Stimulated activated naive CD8-positive, alpha-beta T cell treated with anti-CD3 and anti-CD28 coated beads, Interleukin-15, amount 100 ng/mL, for 72 hours (primary cell): ENCODE measurements around the gene TOB1.
A peak's percentile ranks its signal among the peaks of the same experiment; 100 is the strongest.

Experiments used
- ATAC-seq: fragments of 150-1000 bp; cut with Tn5 transposase; 2 replicates; pipeline ENCODE4 v1.10.0; 2021; ENCODE audit warnings: mild to moderate bottlenecking, moderate library complexity
- DNase-seq, 2 donors: peaks; one replicate each; pipeline ENCODE4 v3.0.0; 2021 to 2022
- H3K27ac Mint-ChIP-seq, 2 donors: one replicate each; pipeline ENCODE4 v1.8.0; 2022; ENCODE audit warnings: mild to moderate bottlenecking in 2 of 2, mixed read lengths in 2 of 2, moderate library complexity in 2 of 2
- H3K27me3 Mint-ChIP-seq: one replicate; pipeline ENCODE4 v1.8.0; 2022; ENCODE audit warnings: mixed read lengths
- H3K4me1 Mint-ChIP-seq: one replicate; pipeline ENCODE4 v1.8.0; 2022; ENCODE audit warnings: mild to moderate bottlenecking, mixed read lengths
- H3K4me3 Mint-ChIP-seq, 2 donors: one replicate each; pipeline ENCODE4 v1.8.0; 2022; ENCODE audit warnings: mild to moderate bottlenecking in 2 of 2, mixed read lengths in 2 of 2, moderate library complexity in 1 of 2
- H3K9me3 Mint-ChIP-seq, 2 donors: one replicate each; pipeline ENCODE4 v1.8.0; 2022; ENCODE audit warnings: mixed read lengths in 2 of 2

Gene TOB1, protein sequence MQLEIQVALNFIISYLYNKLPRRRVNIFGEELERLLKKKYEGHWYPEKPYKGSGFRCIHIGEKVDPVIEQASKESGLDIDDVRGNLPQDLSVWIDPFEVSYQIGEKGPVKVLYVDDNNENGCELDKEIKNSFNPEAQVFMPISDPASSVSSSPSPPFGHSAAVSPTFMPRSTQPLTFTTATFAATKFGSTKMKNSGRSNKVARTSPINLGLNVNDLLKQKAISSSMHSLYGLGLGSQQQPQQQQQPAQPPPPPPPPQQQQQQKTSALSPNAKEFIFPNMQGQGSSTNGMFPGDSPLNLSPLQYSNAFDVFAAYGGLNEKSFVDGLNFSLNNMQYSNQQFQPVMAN

DNA sequence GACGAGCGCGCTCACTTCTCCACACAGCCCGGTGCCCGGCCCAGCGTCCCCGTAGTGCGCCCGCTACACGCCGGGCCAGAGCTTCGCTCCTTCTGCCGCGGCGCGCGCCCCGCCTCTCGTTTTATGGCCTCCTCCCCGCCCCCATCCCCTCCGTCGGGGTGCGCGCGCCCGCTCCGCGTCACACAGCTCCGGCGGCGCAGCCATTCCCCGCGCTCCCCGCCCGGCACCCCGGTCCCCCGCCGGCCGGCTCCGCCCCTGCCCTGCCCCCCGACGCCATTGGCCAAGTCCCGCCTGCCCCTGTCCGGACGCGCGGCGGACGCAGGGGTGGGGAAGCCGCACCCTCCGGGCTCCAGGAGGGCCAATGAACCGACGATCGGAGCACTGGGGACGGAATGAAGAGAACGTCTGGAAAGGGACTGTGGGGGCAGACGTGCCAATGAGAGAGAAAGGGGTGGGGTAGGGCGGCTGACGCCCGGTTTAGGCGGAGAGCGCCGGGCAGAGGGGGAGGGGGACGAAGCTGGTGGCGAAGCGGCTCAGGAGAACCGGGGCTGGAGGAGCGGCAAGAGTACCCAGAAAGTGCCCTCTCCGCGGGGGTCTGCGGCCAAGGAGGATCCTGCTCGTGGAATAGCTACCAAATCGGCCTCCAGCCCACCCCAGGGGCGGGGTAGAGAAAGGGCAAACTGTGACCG, at the start of gene TOB1:
TOB1 (minus strand) TSS at position 94 of the 689 bp plus-strand sequence. CDS start 2,337 bp downstream, outside the sequence.
- peaks cover 51% of the 10 kb centered on the region for H3K4me1 Mint-ChIP-seq
- no peaks in the 10 kb centered on the region for H3K27me3 Mint-ChIP-seq
- peak within 1 kb of the TSS; percentile 98 to 99 for H3K27ac Mint-ChIP-seq
- ATAC-seq (peak; percentile 80), DNase-seq (peak; percentile 96 to 97)
- peak within 1 kb of the TSS; percentile 97 to 100 for H3K4me3 Mint-ChIP-seq
- H3K9me3 Mint-ChIP-seq: no peaks in the 10 kb centered on the region

DNA sequence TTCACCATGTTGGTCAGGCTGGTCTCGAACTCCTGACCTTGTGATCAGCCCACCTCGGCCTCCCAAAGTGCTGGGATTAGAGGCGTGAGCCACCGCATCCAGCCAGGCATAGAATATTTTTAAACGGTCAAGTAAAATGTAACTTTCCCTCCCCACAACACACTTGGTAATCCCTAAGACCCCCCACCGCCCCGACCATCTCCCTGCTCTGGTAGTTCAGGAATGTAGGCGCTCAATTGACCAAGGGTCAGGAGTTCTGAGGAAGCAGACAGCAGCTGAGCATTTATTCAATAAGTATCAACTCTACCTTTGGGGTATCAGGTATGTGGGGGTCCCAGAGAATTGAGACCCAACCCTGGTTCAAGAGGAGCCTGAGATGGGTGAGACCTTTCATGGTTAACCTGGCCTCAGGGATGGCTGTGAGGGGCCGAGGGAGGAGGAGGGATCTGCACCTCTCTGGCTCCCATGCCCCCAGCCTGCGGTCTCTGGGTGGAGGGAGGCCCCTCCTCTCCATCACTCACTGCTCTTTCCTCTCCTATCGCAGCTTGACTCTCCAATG, 48.4 kb upstream of the TOB1 start:
- no peaks in the 10 kb centered on the region for H3K27me3 Mint-ChIP-seq
- no peaks in the 10 kb centered on the region for H3K9me3 Mint-ChIP-seq
- peaks cover 94% of the 10 kb centered on the region for H3K4me1 Mint-ChIP-seq
- ATAC-seq: no peak
- DNase-seq: no peak
- peak overlapping the region in 1 of 2 donors; percentile 68 for H3K27ac Mint-ChIP-seq
- peak overlapping the region; percentile 21 to 22 for H3K4me3 Mint-ChIP-seq

DNA sequence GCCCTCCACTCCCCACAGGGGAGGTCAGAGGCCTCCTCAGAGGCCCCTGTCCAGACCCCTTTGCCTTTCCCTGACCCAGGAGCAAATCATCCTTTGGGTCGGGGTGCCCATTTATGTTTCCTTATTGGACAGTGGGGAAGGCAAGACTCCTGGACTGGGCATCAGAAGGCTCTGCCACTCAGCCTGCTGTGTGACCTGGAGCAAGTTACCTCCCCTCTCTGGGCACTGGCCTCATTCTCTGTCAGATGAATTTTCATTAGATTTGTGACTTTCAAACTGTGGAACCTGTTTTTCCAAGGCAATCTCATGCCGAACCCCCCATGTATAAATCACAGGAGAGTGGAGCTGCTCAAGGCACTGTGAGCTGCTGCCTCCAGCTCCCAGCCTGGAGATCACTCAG, 47.0 kb upstream of the TOB1 start:
- no peaks in the 10 kb centered on the region for H3K27me3 Mint-ChIP-seq
- H3K9me3 Mint-ChIP-seq: no peaks in the 10 kb centered on the region
- DNase-seq (no peak), ATAC-seq (no peak)
- peaks cover 94% of the 10 kb centered on the region for H3K4me1 Mint-ChIP-seq
- peak overlapping the region; percentile 86 to 92 for H3K27ac Mint-ChIP-seq
- H3K4me3 Mint-ChIP-seq: peak overlapping the region in 1 of 2 donors; percentile 42

DNA sequence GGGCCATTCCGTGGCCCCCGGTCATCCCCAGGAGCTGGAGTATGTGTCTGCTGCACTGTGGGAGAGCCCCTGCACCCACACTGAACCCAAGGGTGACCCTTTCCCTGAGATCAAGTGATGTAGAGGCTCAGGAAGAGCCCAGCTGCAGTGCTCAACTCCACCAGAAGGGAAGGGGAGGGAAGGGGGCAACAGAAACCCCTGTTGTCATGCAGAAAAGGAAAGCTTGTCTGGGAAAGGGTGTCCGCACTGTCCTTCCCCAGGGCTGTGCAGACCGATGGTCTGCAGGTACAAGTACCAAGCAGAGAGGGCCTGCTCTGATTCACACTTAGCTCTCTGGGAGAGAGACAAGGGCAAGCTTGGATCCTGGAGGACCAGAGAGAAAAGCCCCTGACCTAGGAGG, 45.7 kb upstream of the TOB1 start:
- Mint-ChIP-seq H3K4me3 (no peak overlapping the region), H3K9me3 (no peaks in the 10 kb centered on the region), H3K4me1 (peaks cover 91% of the 10 kb centered on the region), H3K27ac (no peak overlapping the region), H3K27me3 (no peaks in the 10 kb centered on the region)
- ATAC-seq: no peak
- no peak for DNase-seq

DNA sequence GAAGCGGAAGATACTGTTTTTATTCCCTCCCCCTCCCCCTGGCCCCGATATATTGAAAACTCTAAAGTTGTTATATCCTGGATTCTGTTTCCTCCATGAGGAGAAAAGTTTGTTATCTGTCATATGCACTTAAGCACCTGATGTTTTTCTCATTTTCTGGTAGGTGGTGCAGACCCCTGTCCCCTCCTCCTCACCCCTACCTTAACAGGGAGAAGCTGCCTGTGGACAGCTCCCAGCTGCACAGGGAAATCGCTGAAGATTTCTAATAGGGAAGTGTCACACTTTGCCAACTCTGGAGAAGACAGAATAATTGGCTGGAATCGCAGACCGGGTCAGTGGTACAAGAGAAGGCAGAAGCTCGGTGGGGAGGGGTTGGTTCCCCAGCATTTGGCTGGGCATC, 45.3 kb upstream of the TOB1 start:
- H3K4me3 Mint-ChIP-seq: no peak overlapping the region
- peaks cover 87% of the 10 kb centered on the region for H3K4me1 Mint-ChIP-seq
- DNase-seq: no peak
- ATAC-seq: no peak
- no peaks in the 10 kb centered on the region for H3K27me3 Mint-ChIP-seq
- H3K27ac Mint-ChIP-seq: peak overlapping the region in 1 of 2 donors; percentile 19
- no peaks in the 10 kb centered on the region for H3K9me3 Mint-ChIP-seq

DNA sequence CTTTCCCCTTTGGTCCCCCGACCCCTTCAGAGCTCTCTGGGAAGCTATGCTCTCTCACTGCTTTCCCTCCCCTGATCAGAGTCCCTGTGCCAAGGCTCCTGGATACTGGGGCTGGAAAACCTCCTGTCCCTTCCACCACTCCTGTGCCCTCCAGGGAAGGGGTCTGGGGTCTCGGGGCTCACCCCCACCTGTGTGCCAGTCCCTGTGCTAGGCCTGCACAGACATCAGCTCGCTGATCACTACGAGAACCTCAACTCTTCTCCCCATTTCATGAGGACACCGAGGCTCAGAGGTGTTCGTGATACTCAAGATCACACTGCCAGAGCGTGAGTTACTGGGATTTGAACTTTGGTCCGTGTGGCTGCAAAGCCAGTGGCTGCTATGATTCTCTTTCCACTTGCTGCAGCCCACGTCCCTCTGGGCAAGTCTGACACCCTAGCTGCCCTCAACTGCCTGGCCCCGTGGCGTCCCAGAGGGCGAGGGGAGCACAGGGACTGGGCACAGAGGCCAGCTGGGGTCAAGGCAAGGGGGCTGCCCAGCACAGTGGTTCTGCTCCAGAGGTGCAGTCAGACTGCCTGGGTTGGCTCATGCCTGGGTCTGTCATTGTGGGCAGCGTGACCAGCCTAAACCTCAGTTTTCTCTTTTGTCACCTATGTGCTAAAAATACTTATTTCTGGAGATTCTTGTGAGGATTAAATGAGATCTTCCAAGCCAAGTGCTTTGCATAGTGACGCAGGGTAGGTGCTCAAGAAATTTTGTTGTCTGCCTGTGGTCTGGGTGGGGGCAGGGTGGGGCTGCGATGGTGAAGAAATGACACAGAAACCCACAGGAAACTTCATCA, 43.8 kb upstream of the TOB1 start:
- Mint-ChIP-seq H3K27ac (peak overlapping the region; percentile 78 to 89), H3K4me1 (peaks cover 83% of the 10 kb centered on the region), H3K27me3 (no peaks in the 10 kb centered on the region), H3K9me3 (no peaks in the 10 kb centered on the region), H3K4me3 (peak overlapping the region; percentile 69 to 71)
- peak; percentile 91 for ATAC-seq
- peak; percentile 34 to 77 for DNase-seq

DNA sequence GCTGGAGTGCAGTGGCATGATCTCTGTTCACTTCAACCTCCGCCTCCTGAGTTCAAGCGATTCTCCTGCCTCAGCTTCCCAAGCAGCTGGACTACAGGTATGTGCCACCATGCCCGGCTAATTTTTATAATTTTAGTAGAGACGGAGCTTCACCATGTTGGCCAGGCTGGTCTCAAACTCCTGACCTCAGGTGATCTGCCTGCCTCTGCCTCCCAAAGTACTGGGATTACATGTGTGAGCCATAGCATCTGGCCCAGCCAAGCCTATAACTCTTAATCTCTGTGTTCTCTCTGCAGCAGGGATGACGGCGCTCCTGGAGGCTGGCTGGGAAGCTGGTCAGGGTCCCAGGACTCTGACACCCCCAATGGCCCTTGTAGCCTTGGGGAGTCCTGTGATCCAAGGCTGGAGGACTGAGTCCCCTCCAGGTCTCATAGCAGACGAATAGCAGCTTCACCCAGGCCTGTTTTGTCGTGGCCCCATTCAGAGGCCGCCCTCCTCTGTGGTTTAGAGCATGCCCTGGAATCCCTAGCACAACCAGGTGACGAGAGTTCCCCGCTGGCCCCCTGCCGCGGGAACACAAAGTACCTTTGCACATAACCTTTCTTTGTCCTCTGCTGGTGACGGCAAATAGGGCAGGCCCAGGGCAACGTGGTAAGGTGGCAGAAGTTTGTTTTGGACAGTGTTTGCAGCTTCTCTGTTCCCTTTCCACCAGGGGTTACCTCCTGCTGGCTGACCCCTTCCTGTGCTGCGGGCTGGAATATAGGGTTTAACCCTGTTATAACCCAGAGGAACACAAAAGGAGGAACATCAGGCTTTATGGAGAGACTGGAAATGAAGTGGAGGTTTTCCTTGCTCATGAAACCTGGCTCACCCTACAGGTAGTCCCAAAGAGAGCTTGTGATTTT, 43.0 kb upstream of the TOB1 start:
- peak; percentile 46 to 63 for DNase-seq
- Mint-ChIP-seq H3K4me1 (peaks cover 78% of the 10 kb centered on the region), H3K27me3 (no peaks in the 10 kb centered on the region), H3K9me3 (no peaks in the 10 kb centered on the region), H3K27ac (peak overlapping the region; percentile 89 to 91), H3K4me3 (peak overlapping the region; percentile 44 to 71)
- peak; percentile 32 for ATAC-seq

DNA sequence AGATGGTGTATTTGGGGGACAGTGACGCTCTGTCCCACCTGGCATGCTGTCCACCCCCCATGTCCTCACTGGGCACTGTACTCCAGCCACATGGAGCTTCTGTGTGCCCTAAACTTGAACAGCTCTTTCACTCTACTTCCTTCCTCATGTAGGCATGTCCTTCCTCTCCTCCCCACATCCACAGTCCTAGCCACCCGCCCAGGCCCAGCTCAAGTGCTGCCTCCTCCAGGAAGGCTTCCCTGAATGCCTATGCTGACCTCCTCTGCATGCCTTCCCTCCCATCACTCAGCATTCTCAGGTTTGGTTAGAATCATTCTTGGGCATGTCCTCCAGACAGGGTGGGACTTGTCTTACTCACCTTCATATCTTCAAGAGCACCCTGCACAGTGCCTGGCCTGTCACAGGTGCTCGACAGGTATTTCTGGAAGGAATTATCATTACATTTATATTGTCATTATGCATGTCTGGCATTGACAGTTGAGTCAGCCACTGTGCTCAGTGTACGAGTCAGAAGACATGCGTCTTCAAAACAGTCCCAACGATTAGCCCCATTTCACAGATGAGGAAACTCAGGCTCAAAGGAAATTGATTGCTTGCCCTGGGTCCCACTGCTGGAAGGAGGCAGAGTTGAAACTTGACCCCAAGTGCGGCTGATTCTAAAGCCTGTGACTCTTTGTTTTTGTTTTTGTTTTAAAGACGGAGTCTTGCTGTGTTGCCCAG, 42.1 kb upstream of the TOB1 start:
- no peak overlapping the region for H3K4me3 Mint-ChIP-seq
- peaks cover 78% of the 10 kb centered on the region for H3K4me1 Mint-ChIP-seq
- DNase-seq (no peak), ATAC-seq (no peak)
- no peaks in the 10 kb centered on the region for H3K27me3 Mint-ChIP-seq
- H3K27ac Mint-ChIP-seq: peak overlapping the region in 1 of 2 donors; percentile 91
- H3K9me3 Mint-ChIP-seq: no peaks in the 10 kb centered on the region

DNA sequence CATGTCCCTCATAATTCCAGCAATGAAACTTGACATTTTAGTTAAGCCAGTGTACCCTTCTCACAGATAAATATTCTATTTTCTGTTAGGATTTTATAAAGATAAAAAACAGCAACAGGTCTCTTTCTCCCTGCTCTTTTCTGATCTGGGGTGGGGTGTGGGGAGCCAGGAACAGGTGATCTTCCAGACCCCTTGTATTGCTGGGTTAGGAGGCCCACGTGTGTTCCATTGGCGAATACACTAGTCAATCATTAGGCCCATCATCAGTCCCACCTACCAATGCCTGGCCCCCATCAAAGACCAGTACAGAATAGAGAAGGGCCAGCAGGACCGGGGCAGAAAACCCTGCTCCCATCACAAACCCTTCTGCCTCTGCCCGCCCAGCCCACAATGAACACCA, 40.3 kb upstream of the TOB1 start:
- ATAC-seq (no peak), DNase-seq (no peak)
- Mint-ChIP-seq H3K27me3 (no peaks in the 10 kb centered on the region), H3K27ac (no peak overlapping the region), H3K9me3 (no peaks in the 10 kb centered on the region), H3K4me1 (peaks cover 77% of the 10 kb centered on the region), H3K4me3 (no peak overlapping the region)

DNA sequence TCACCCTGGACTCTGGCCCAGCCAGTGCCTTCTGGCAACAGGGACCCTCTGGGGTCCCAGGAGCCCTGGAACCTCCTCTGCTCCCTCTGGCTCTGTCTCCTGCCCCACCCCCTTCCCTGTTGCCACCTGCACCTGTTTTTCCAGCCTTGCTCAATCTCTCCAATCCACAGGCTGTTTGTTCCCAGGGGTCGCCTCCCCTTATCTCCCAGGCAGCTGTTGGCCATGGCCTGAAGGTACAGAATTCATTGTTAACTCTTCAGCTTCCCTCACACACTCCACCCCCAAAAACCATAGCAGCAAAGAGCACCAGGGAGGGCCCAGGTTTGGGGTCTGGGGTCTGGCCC, 39.3 kb upstream of the TOB1 start:
- Mint-ChIP-seq H3K4me1 (peaks cover 74% of the 10 kb centered on the region), H3K4me3 (peak overlapping the region in 1 of 2 donors; percentile 1), H3K9me3 (no peaks in the 10 kb centered on the region), H3K27ac (peak overlapping the region; percentile 90 to 91), H3K27me3 (no peaks in the 10 kb centered on the region)
- ATAC-seq: no peak
- DNase-seq: no peak

DNA sequence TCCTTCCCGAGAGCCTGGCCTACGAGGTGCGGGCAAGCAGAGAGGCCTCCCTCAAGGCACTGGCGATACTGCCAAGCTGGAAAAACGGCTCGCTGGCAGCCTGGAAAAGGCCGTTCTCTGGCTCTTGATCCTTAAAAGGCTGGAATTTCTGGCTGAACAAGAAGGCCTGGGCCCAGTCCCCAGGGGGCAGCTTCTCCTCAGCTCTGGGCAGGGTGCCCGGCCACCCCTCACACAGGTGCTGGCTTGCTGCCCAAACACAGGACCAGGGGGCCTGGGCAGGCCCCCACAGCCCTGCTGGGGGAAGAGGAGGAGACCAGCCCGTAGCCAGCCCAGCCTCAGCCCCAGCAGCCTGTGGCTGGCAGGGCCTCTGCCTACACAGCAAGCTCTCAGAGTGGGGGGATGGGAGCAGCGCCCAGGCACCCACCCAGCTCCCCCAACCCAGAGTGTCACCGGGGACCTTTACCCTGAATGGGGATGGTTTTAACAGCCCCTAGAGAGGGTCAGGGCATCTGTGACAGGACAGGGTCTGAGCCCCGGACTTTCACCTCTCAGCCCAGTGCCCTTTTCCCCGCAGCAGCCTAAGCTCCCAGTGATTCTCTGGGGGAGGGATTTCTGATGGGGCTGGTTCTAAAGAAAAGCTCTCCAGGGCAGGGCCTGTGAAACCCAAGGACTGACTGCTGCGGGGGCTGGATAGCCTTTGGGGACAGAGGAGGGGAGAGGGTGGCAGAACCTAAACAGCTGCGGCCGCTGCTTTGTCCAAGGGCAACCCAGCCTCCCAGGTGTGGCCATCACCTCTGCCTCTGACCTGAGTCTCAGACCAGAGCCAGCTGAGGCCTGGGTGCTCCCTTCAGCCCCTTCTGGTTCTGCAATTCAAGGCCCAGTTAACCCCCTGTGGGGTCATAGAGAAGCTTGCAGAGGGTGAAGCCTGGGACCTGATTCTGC, 38.6 kb upstream of the TOB1 start:
- Mint-ChIP-seq H3K4me3 (peak overlapping the region in 1 of 2 donors; percentile 61), H3K27me3 (no peaks in the 10 kb centered on the region), H3K27ac (peak overlapping the region; percentile 94 to 97), H3K9me3 (no peaks in the 10 kb centered on the region), H3K4me1 (peaks cover 74% of the 10 kb centered on the region)
- peak; percentile 60 for ATAC-seq
- DNase-seq: peak in 1 of 2 donors; percentile 38

DNA sequence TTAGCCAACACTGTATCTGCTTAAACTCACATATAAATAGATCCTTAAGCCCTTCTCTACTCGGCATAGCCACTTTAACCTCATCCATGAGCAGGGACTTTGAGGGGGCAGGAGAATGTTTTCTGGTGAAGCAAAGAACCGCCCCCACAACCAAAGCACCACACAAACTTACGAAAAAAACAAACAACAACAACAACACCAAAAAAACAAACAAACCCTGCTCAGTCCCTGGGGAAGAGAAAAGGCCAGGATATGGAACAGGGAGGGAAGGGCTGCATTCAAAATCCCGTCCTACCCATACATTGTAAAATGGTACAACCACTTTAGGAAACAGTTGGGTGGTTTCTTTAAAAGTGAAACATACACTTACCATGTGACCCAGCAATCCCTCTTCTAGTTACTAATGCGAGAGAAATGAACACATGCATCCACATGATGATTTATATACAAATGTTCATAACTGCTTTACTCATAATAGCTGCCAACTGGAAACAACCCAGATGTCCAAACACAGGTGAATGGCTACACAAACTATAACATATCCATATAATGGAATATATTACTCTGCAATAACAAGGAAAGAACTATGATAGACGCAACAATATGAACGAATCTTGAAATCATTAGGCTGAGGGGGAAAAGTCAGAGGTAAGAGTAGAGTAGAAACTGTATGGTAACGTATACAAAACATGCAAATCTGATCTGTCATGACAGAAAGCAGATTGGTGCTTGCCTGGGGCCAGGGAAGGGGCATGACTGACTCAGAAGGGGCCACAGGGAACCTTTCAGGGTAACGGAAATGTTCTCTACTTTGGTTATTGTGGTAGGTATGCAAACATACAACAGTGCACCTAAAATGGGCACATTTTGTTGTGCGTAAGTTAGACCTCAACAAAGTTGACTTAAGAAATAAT, 37.7 kb upstream of the TOB1 start:
- peak; percentile 94 for ATAC-seq
- peak overlapping the region; percentile 61 to 75 for H3K4me3 Mint-ChIP-seq
- peak overlapping the region; percentile 94 to 97 for H3K27ac Mint-ChIP-seq
- peak; percentile 47 to 82 for DNase-seq
- H3K9me3 Mint-ChIP-seq: no peaks in the 10 kb centered on the region
- no peaks in the 10 kb centered on the region for H3K27me3 Mint-ChIP-seq
- H3K4me1 Mint-ChIP-seq: peaks cover 66% of the 10 kb centered on the region
